ENCODE data around the gene GPR39. TPM values are rescaled to one million over a fixed set of nuclear protein-coding genes. Genes with fewer than 3 reads are reported as not detected.

The GPR39 gene
- total RNA-seq, 4 donors from 2014 or later: 0.52 to 53.2 (median 6.8) TPM; not detected in 1

DNA sequence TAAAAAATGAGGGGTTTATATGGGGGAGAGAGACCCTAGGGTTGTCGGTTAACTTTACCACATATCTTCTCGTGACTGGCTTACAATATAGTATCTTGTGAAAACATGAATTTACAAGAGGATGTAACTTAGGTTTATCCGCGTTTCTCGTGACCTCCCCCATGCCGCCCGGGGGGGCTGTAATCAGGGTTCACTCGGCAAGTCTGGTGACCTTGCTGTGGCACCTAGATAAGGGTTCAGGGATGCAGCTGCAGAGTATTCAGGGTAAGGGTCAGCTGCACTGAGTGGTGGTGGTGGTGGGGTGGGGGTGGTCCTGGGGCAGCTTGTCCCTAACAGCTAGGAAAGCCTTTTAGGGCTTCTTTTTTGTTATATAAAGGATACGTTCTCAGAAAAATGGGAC, 141.1 kb downstream of the GPR39 start:
- Histone ChIP-seq H3K27ac (no peak overlapping the region), H3K9me3 (no peaks in the 10 kb centered on the region), H3K4me3 (no peak overlapping the region), H3K4me1 (no peaks in the 10 kb centered on the region), H3K36me3 (no peaks in the 10 kb centered on the region), H3K27me3 (no peaks in the 10 kb centered on the region)
- TF ChIP-seq, protein P1, sequence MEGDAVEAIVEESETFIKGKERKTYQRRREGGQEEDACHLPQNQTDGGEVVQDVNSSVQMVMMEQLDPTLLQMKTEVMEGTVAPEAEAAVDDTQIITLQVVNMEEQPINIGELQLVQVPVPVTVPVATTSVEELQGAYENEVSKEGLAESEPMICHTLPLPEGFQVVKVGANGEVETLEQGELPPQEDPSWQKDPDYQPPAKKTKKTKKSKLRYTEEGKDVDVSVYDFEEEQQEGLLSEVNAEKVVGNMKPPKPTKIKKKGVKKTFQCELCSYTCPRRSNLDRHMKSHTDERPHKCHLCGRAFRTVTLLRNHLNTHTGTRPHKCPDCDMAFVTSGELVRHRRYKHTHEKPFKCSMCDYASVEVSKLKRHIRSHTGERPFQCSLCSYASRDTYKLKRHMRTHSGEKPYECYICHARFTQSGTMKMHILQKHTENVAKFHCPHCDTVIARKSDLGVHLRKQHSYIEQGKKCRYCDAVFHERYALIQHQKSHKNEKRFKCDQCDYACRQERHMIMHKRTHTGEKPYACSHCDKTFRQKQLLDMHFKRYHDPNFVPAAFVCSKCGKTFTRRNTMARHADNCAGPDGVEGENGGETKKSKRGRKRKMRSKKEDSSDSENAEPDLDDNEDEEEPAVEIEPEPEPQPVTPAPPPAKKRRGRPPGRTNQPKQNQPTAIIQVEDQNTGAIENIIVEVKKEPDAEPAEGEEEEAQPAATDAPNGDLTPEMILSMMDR (IDR thresholded peaks at IDR 0.05): no peak
- TF ChIP-seq POLR2A (IDR thresholded peaks at IDR 0.05): no peak
- no peak for DNase-seq
- intact Hi-C loops (cut with DNase I; ENCODE audit: low total_unique reads): no loop called here

DNA sequence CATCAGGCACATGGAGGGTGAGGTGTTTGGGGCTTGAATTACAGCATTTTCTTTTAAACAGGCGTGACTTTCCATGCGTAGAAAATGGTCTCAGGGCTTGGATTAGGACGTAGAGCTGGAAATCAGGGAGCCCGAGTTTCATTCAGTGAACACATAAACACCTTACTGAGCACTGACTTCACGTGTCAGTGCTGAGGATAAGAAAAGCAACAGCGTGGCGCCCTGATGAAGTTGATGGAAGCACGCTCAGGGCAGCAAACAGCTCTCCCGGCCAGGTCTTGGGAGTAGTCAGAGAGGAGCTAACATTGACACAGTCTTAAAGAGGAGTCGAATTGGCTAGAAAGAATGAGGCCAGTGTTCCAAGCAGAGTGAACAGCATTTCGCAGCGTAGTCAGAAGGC, 142.7 kb downstream of the GPR39 start:
- no peak for DNase-seq
- intact Hi-C loops (cut with DNase I; ENCODE audit: low total_unique reads): no loop called here
- H3K27ac ChIP-seq: no peak overlapping the region
- no peaks in the 10 kb centered on the region for H3K4me1 ChIP-seq
- H3K36me3 ChIP-seq: no peaks in the 10 kb centered on the region
- H3K4me3 ChIP-seq: no peak overlapping the region
- no peaks in the 10 kb centered on the region for H3K9me3 ChIP-seq
- no peak for TF ChIP-seq POLR2A (IDR thresholded peaks at IDR 0.05)
- TF ChIP-seq, protein P1 (IDR thresholded peaks at IDR 0.05): no peak
- H3K27me3 ChIP-seq: no peaks in the 10 kb centered on the region

DNA sequence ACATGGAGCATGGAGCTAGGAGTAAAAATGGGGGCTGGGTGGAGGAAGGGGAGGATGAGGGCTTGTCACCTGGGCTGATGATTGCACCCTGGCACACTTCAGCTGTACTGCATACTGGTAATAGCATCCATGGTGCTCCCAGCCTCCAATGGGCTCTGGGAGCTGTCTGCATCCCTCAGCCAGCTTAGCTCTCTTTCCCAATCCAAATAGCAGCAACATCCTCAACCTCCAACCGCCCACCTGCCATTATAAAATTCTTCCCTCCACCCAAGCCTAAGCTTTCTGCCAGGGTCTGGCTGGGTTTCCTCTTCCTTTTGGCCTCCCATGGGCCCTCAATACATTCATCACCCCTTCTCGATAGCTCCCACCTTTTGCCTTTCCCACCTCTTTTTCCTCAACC, 143.3 kb downstream of the GPR39 start:
- no peak overlapping the region for H3K27ac ChIP-seq
- no peaks in the 10 kb centered on the region for H3K9me3 ChIP-seq
- H3K4me3 ChIP-seq: no peak overlapping the region
- no peak for TF ChIP-seq POLR2A (IDR thresholded peaks at IDR 0.05)
- TF ChIP-seq, protein P1 (IDR thresholded peaks at IDR 0.05): no peak
- DNase-seq: no peak
- no peaks in the 10 kb centered on the region for H3K36me3 ChIP-seq
- no peaks in the 10 kb centered on the region for H3K27me3 ChIP-seq
- intact Hi-C loops (cut with DNase I; ENCODE audit: low total_unique reads): no loop called here
- no peaks in the 10 kb centered on the region for H3K4me1 ChIP-seq

DNA sequence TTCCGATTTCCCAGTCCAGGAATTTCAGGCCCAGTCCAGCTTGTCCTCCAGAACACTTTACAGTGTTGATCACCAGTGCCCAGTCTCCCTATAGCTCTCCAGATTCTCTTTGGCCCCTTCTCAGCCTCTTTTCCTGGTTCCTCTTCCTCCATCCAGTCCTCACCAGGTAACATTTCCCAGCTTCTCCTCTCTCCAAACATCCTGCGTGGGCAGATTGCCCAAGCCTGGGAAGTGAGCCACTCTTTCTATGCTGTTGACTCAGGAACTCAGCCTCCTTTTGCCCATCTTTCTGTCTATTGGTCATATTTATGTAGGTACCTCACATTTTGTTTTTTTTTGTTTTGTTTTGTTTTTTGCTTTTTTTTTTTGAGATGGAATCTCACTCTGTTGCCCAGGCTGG, 144.0 kb downstream of the GPR39 start:
- Histone ChIP-seq H3K27ac (no peak overlapping the region), H3K4me3 (no peak overlapping the region), H3K36me3 (no peaks in the 10 kb centered on the region), H3K4me1 (no peaks in the 10 kb centered on the region), H3K27me3 (no peaks in the 10 kb centered on the region), H3K9me3 (no peaks in the 10 kb centered on the region)
- intact Hi-C loops (cut with DNase I; ENCODE audit: low total_unique reads): no loop called here
- DNase-seq: no peak
- no peak for TF ChIP-seq POLR2A (IDR thresholded peaks at IDR 0.05)
- TF ChIP-seq, protein P1 (IDR thresholded peaks at IDR 0.05): no peak

DNA sequence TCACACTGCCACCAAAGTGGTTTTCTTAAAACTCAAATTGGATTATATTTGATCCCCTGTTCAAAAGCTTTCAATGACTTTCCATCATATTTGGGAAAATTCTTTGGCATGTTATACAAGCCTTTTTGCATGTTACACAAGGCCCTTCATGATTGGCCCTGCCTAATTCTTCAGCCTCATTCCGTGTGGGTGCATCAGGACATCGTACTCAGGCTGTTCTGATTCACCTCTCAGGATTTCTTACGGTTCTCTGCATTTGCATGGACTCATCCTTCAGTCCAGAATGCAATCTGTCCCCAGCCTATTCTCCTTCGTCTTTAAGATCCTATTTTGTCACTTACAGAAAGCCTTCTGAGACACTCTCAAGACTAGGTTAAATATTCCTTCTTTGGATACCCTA, 145.6 kb downstream of the GPR39 start:
- TF ChIP-seq, protein P1 (IDR thresholded peaks at IDR 0.05): no peak
- no peak for TF ChIP-seq POLR2A (IDR thresholded peaks at IDR 0.05)
- intact Hi-C loops (cut with DNase I; ENCODE audit: low total_unique reads): no loop called here

More for the DNA sequence above, 145.6 kb downstream of the GPR39 start:
- no peaks in the 10 kb centered on the region for H3K27me3 ChIP-seq
- no peaks in the 10 kb centered on the region for H3K36me3 ChIP-seq
- H3K9me3 ChIP-seq: no peaks in the 10 kb centered on the region
- H3K4me3 ChIP-seq: no peak overlapping the region
- no peaks in the 10 kb centered on the region for H3K4me1 ChIP-seq
- no peak overlapping the region for H3K27ac ChIP-seq
- no peak for DNase-seq

Data from uterus (tissue), 4 donors.